Loucy (cell line): ENCODE data around the gene NDRG2.

Source experiments
- EZH2phosphoT487 ChIP-seq: fragments of 200-600 bp; IDR thresholded peaks from 2 replicates; pipeline ENCODE4 v1.6.1; 2018; ENCODE audit warnings: antibody characterized with exemption, mild to moderate bottlenecking, moderate library complexity, borderline replicate concordance
- TF ChIP-seq, protein P1 (sequence below): fragments of 200-600 bp; sonication (generic); conservative IDR thresholded peaks from 2 replicates; pipeline ENCODE4 v1.5.1; 2014; ENCODE audit warnings: mild to moderate bottlenecking, antibody characterized with exemption, low read length

DNA sequence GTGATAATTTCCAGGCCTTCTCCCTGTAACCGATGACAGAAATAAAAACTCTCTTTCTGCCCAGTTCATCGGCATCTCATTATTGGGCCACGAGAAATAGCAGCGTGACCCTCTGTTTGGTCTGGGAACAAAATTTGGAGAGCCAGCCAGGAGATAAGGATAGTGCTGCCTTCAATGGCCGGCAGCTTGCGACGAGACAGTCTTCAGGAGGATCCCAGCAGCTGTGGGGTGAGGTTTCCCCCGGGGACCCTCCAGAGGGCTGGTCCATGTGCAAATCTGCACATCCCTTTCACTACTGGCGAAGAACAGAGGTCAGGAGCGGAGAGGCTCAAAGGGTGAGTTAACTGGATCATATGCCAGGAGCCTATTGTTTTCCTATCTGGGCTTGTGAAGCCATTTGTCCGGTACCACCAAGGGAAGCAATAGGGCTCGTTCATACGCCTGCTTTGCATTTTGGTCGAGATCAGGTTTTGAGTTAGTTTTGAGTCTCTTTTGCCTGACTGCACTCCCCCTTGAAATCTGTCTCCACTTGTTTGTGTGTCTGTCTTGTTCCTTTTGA lies 21.0 kb downstream of the NDRG2 start:
- TF ChIP-seq, protein P1, sequence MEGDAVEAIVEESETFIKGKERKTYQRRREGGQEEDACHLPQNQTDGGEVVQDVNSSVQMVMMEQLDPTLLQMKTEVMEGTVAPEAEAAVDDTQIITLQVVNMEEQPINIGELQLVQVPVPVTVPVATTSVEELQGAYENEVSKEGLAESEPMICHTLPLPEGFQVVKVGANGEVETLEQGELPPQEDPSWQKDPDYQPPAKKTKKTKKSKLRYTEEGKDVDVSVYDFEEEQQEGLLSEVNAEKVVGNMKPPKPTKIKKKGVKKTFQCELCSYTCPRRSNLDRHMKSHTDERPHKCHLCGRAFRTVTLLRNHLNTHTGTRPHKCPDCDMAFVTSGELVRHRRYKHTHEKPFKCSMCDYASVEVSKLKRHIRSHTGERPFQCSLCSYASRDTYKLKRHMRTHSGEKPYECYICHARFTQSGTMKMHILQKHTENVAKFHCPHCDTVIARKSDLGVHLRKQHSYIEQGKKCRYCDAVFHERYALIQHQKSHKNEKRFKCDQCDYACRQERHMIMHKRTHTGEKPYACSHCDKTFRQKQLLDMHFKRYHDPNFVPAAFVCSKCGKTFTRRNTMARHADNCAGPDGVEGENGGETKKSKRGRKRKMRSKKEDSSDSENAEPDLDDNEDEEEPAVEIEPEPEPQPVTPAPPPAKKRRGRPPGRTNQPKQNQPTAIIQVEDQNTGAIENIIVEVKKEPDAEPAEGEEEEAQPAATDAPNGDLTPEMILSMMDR: no peak
- TF ChIP-seq EZH2phosphoT487: no peak
